Measurements from ENCODE around the gene GLRX5.
"Not testable (repeated sequence)": the region's sequence is repeated elsewhere in the genome, so short reads cannot be mapped to it uniquely, and the experiment has no call there.

The GLRX5 gene

DNA sequence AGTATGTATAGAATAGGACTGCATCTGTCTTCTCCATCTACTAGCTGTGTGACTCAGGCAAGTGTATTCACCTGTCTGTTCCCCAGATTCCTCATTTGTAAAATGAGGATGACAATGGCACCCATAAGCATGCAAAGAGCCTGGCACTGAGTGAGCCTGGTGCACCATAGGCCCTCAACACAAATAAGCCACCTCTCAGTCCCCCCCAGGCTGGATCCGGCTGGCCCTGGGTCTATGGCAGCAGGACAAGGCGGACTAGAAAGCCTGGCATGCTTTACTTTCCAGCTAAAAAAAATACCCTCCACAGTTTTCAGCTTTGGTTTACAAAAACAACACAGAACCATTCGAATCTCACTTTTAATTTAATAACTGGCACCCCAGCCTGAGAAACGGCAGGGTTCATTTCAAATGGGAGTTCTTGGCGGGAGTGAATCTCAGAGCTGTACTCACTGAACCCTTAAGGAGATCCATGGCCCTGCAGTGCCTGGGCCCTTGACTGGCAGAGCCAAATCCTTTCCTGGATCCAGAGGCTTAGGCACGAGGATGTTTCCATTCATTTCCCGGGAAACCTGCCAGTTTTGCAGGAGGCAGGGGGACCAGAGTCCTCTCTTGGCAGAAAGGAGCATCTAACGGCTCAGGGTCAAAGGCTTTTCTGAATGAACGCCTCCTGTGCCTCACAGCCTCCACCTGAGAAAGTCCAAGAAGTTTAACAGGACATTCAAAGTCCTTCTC is 36.1 kb upstream of the GLRX5 start:
- in situ Hi-C loops (cut with HindIII; ENCODE audit: low sequenced_read_pairs): no loop called here

DNA sequence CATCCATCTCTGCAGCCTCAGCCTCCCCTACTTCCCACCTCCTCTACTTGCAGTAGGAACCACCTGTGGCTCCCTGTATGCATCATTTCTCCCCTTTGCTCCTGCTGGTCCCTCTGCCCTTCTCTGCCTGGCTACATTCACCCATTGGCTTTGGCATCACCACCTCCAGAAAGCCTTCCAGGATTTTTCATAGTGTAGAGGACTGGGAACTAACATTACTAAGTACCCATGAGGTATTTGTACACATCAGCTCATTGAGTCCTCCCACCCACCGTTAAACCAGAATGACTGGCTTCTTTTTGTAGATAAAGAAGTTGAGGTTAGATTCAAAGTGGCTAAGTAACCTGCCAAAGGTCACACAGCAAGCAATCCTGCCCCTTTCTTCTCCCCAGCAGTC is 35.5 kb upstream of the GLRX5 start:
- in situ Hi-C loops (cut with HindIII; ENCODE audit: low sequenced_read_pairs): no loop called here

DNA sequence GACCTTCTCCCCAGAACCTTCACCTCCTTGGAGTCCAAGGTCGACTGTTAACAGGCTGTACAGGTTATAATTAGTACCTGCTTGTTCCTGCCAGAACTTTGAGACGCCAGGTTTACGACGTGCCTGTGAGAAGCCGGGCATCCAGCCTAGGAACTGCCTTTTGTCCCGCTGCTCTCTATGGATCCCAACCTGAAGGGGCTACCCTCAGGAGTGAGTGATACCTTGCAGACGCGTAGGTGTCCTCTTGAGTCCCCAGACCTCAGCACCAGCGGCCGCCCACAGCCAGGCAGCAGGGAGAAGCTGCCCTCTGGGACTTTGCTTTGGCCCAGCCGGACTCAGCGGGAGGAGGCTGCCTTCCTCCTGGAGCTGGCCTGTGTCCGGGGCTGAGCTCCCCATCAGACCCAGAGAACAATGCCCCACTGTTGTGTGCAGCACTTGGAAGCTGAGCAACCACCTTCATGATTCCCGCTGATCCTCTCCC is 34.6 kb upstream of the GLRX5 start:
- in situ Hi-C loops (cut with HindIII; ENCODE audit: low sequenced_read_pairs): no loop called here

DNA sequence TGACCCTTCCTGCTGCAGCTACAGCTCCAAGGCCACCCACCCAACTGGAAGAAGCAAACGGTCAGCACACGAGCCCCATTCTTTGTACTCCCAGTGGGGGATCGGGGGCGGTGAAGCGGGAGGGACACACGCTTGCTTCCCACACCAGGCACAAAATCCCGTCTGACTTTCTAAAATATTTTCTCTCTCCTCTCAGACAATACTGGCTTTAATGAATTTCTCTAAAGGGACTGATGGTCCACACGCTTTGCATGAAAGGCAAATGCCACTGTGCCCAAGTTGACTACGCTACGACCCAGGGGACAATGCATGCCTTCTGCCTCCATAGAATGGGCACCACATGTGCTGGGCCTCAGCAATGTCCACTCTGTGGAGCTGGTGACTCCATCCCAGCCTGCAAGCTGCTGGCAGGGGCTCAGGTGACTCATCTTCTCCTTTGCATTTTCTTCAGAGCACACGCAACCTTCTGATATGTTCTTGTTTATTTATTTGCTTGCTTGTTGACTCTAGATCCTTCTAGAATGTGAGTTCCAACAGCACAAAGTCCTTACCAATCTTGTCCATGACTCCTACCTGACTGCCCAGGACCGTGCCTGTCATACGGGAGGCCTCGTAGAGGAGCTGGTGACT is 34.0 kb upstream of the GLRX5 start:
- in situ Hi-C loops (cut with HindIII; ENCODE audit: low sequenced_read_pairs): no loop called here

DNA sequence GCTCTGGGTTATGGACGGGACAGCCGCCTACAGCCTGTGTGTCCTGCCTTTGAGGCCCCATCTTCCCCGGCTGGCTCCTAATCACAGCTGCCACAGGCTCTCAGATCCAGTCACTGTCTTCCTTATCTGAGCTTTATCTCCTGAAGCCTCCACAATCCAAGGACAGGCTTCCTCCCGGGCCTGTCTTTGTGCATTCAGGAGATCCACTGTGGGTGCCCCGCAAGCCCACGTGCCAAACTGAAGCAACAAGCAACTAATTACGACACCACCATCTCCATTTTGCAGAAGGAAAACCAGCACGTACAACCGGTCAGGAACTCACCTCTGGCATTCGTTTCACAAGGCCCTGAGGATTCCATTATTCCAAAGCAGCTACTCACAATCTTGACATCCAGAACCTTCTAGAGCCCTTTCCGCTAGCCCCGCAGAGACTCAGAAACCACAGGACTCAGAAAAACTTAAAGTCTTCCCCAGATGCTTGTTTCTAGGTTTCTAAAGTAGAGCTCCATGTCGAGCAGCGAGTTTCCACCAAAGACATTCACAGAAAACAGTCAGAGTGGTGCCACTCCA is 32.4 kb upstream of the GLRX5 start:
- in situ Hi-C loops (cut with HindIII; ENCODE audit: low sequenced_read_pairs): no loop called here

DNA sequence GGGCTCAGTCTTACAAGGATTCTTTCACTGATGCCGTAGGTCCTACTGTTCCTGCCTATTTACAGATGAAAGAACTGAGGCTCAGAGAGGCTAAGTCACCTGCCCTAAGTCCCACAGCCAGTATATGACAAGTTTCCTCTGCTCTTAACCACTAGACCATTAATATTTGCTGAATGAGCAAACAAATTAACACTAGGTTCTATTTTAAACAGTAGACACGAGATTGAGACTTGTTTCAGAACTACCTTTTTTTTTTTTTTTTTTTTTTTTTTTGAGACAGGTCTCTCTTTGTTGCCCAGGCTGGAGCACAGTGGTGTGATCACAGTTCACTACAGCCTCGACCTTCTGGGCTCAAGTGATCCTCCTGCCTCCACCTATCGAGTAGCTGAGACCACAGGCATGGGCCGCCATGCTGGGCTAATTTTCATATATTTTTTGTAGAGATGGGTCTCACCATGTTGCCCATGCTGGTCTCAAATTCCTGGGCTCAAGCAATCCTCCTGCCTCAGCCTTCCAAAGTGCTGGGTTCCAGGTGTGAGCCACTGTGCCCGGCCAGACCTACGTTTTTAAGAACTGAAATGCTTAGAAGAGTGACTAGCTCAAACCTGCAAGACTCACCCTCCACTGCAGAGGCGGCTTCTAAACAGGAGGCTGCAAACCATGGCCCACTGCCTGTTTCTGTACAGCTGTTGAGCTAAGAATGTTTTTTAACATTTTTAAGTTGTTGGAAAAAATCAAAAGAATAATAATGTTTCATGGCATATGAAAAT is 31.3 kb upstream of the GLRX5 start:
- in situ Hi-C loops (cut with HindIII; ENCODE audit: low sequenced_read_pairs): no loop called here

DNA sequence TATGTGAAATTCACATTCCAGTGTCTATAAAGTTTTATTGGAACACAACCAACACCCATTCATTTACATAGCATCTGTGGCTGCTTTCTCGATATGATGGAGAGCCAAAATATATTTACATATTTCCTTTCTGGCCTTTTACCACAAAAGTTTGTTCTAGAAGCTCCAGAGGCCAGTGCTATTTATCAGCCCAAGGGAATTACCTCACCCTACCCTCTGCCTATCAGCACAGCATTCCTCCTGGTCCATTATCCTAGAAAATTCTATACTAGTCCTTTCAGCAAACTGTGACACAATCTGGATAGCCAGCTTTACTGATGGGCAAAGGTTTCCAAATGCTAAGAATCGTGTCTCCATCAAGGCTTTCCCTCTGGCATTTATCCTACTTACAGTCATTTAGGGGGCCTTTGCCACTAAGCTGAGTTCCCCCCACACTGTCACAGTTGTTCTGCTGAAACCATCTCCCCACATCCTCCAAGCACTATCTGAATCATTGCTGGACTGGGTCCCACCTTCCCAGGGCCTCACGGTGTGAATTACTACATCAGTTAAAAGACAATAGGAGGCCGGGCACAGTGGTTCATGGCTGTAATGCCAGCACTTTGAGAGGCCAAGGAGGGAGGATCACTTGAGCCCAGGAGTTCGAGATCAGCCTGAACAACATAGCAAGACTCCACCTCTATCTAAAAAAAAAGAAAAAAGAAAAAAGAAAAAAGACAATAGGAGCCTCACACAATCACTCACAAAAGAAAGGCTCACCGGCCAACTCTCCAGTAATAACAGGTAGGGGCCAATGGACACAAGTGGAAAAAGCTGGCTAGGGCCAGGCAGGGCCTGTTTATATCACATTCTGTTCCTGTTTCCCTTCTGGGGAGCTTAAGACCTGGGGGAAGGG is 30.5 kb upstream of the GLRX5 start:
- in situ Hi-C loops (cut with HindIII; ENCODE audit: low sequenced_read_pairs): no loop called here

DNA sequence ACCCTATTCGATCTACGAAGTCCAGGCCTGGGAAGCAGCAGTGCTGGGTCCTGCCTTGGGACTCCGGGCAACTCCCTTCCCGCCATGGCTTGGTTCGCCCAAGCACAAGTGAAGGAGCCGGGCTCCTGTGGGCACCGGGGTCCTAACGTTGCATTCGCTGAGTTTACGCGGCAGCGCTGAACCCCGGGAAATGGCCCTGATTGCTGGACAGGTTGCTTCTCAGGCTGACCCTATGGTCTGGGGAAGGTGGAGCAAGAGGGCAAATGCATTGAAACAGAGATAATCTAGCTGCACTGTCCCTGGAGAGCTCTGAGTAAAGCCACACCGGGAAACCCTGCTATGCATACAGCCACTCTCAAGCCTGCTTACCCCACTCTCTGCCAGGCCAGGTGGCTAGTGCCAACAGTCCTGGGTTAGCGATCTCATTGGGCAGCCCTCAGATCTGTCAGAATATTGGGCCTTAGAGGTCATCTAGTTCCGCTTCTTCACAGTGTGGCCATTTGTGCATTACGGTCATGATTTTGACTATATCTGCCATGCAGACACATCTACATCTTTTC is 29.7 kb upstream of the GLRX5 start:
- in situ Hi-C loops (cut with HindIII; ENCODE audit: low sequenced_read_pairs): no loop called here

DNA sequence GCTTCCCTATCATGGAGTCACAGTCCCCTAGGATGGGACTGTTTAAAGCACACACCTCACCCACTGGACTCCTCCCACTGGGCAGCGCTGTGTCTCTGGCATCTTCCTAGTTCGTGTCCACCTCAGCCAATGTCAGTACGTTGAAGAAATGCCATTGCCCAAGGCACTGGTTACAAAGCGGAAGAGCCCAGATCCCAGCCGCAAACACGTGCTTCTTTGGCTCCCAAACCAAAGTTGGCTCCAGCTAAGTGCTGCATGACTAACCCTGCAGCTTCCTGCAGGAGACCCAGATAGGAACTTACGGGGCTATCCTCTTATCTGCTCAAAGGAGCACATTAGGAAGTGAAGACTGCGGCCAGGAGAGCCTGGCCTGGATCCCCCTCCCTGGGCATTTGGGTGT is 27.7 kb upstream of the GLRX5 start:
- in situ Hi-C loops (cut with HindIII; ENCODE audit: low sequenced_read_pairs): no loop called here

DNA sequence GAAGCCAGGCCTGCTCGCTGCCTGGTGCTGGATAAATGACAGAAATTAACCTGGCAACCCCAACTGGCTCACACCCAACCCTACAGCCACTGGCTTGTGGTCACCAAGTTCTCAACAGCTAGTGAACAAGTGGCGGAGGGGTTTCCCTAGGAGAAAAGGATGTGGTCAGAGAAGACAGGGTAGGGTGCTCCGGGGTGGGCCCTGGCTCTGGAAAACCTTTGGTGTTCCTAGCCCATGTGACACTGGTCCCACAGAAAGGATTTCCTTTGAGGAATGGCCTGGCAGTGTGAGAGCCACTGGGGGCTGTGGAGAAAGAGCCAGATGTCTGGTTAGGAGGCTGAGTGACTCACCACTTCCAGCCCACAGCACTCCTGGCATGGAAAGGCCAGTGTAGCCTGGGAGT is 27.1 kb upstream of the GLRX5 start:
- in situ Hi-C loops (cut with HindIII; ENCODE audit: low sequenced_read_pairs): no loop called here

DNA sequence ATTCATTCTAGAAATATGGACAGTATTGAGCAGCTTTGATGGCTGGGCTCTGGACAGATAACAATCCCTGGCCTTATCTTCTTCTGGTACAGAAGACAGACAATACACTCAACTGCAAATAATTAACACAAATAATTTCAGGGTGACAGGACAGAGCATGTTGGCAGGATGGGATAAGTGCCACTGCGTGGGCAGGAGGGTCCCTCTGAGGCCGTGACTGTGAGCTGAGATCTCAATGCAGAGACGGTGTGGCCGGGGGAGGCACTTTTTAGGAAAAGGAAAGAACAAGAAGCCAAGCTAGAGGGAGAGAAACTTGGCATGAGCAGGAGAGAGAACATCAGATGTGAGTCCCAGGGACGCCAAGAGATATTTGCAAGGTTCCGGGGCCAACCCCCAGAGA is 26.5 kb upstream of the GLRX5 start:
- in situ Hi-C loops (cut with HindIII; ENCODE audit: low sequenced_read_pairs): no loop called here

DNA sequence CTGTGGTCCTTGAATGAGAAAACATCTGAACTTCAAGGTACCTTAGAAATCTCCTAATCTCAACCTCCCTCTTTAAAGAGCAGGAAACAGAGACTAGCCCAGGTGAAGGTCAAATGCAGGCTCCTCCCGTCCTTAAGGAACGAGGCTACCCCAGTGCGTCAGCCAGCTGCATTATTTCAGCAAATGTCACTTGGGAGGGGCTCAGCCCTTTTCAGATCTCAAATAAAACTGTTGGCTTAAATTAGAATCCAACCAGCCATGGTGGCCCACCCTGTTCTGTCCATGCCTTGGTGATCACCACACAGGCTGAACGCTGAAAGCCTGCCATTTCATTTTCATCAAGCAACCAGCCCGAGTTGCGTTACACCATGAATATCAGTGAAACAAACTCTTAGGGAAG is 25.4 kb upstream of the GLRX5 start:
- in situ Hi-C loops (cut with HindIII; ENCODE audit: low sequenced_read_pairs): no loop called here

DNA sequence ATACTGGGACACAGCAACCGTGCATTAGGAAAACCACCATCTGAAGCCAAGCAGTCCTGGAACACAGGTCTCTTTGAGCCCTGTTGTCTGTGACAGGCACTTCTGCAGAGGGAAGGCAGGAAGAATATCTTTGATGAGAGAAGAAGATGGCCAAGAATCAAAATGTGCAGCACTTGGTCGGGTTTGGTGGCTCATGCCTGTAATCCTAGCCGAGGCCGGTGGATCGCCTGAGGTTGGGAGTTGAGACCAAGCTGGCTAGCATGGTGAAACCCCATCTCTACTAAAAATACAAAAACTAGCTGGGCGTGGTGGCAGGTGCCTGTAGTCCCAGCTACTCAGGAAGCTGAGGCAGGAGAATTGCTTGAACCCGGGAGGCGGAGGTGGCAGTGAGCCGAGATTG is 24.5 kb upstream of the GLRX5 start:
- in situ Hi-C loops (cut with HindIII; ENCODE audit: low sequenced_read_pairs): not testable (repeated sequence)

DNA sequence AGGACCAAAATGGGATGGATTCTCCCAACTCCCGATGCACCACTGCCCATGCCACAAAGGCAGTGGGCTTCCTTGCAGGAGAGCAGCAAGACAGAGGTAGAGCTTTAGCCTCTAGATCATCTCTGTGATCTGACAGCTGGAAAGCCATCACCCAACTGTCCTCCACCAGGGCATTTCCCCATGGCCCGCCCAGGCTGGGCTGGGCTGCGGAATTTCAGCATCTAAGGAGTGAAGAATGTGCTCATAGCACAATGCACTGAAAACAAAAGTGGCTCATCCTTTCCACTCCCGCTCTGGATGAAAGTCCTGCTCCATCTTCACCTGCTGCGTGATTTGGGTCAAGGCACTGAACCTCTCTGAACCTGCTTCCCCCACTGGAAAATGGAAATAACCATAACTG is 24.0 kb upstream of the GLRX5 start:
- in situ Hi-C loops (cut with HindIII; ENCODE audit: low sequenced_read_pairs): no loop called here

DNA sequence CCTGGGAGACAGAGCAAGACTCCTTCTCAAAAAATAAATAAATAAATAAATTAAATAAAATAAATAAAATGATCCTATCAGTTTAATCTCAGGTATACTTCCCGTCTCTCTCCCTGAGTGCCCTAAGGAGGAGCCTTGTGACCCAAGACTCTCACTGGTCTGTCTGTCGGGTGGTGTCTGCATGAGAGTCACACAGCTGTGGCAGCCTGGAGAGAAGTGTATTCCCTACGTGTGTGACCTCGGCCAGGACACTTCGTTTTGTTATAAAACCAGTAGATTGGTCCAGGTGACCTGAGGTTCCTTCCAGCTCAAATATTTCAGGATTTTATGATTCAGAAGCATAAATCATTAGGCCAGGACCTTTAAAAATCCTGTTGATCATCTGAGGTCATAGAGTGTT is 23.2 kb upstream of the GLRX5 start:
- in situ Hi-C loops (cut with HindIII; ENCODE audit: low sequenced_read_pairs): no loop called here

DNA sequence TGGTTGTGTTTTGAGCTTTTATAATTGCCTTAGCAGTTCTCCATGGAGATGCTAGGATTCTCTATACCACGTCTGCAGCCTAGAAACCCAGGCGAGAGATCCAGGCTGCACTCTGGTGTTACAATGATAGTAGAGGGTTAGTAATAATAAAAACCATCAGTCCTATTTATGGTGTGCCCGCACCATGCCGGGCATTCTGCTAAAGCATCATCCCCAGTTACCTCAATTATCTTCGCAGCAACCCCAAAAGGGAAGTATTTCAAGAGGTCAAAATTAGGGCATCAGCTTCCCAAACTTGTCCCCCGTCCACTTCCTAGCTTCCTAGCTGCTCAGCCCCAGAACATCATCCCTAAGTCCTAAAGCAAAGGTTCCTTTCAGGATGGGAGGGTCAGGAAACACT is 21.6 kb upstream of the GLRX5 start:
- in situ Hi-C loops (cut with HindIII; ENCODE audit: low sequenced_read_pairs): no loop called here

DNA sequence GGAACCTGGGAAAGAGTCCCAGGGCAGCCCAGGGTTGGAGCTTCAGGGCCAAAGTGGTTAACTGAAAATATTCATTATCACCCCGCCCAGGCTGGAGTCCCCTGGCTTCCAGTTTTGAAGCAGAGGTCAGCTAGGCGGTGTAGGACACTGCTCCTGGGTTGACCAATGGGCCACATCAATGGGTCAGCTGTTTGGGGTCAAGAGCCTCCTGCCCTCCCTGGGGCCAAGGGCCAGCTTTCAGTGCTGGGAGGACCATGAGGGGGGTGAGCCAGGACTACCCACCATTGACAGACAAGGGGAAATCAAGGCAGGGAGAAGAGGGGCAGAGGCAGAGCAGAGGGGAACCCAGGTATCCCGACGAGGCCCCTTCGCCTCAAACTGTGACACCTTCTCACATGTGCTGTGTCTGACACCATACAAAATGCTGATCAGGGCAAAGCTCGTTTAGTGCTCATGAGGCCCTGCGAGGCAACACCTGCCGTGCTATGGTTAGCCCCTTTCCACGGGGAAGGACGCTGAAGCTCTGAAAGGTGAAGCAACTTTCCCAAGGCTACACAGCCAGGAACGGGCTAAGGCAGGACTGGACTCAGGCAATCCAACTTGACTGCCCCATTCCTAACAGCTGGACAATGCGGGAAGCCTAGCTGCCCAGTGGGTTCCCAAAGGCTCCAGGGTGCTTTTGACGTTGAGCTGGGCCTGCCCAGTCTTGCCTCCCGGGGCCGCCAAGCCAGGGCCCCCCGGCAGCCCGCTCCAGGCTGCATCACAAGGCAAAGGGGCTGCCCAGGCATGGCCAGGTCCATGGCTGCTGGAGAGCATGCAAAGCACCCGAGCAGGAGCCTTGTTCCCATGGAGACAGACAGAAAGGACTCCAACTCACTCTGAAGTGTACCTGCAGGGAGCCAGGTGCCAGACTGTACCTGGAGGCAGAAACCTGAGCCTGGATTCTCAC is 20.4 kb upstream of the GLRX5 start:
- in situ Hi-C loops (cut with HindIII; ENCODE audit: low sequenced_read_pairs): no loop called here

DNA sequence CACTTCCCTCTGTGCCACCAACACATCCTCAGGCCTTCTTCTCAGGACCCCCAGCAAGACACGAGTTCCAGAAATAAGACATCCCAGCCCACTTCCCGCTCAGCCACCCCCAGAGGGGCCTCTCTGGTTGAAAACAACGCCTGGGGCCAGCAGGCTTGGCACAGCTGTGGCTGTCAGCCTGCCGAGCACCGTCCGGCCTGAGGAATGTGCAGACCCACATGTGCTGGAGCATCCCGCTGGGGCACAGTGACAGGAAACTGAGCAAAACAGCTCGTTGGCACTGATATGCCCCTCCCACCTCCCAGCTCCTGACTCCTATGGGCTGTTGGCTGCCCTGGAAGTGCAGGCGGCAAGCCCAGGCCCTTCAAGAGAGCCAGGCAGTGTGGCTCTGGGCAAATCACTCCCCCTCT is 19.8 kb upstream of the GLRX5 start:
- in situ Hi-C loops (cut with HindIII; ENCODE audit: low sequenced_read_pairs): no loop called here

Data from DLD1 (cell line).